H1 (cell line): ENCODE data around the gene SSUH2. TPM values are rescaled to one million over a fixed set of nuclear protein-coding genes. Genes with fewer than 3 reads are reported as not detected.

Source experiments
- CTCF ChIA-PET: fragments of 300-600 bp; sonication (Branson Sonifier 250); formaldehyde crosslinking; loops from one replicate; lab custom pipeline; 2021; ENCODE audit not compliant: partially characterized antibody; lab: Charles Lee
- POLR2A ChIA-PET: fragments of 300-600 bp; sonication (Branson Sonifier 250); formaldehyde crosslinking; loops from one replicate; lab custom pipeline; 2021; ENCODE audit warnings: inconsistent platforms; ENCODE audit not compliant: partially characterized antibody; lab: Charles Lee
- DNase-seq, 2 experiments: peaks; one replicate each; pipeline versions ENCODE4 v3.0.0 to v3.0.0-alpha.2; 2010 to 2022; ENCODE audit warnings: low spot score in 2 of 2, low read depth in 1 of 2, mixed read lengths in 1 of 2
- FAIRE-seq: peaks from 2 replicates; lab custom pipeline; 2011; peaks lifted over from hg19 to GRCh38; lab: Jason Lieb, UNC
- H2AFZ ChIP-seq: 2 replicates; pipeline ENCODE4 v1.8.1; 2012; ENCODE audit warnings: low read length, inconsistent platforms
- H2AK5ac ChIP-seq: 2 replicates; pipeline ENCODE4 v1.6.1; 2013; ENCODE audit warnings: low read depth, low read length
- H2BK120ac ChIP-seq: replicated peaks from 2 replicates; pipeline ENCODE3; 2013; ENCODE audit warnings: low read depth, low read length, inconsistent platforms
- H2BK12ac ChIP-seq: 2 replicates; pipeline ENCODE4 v1.6.1; 2013; ENCODE audit warnings: low read depth, low read length
- H2BK15ac ChIP-seq: 2 replicates; pipeline ENCODE4 v1.6.1; 2013; ENCODE audit warnings: low read length
- H2BK20ac ChIP-seq: 2 replicates; pipeline ENCODE4 v1.6.1; 2013; ENCODE audit warnings: low read length
- H2BK5ac ChIP-seq: 2 replicates; pipeline ENCODE4 v1.6.1; 2013; ENCODE audit warnings: low read depth, low read length
- H3K14ac ChIP-seq: 2 replicates; pipeline ENCODE4 v1.6.1; 2013; ENCODE audit warnings: inconsistent platforms; ENCODE audit not compliant: insufficient read length
- H3K18ac ChIP-seq: 2 replicates; pipeline ENCODE4 v1.6.1; 2013; ENCODE audit warnings: low read length; ENCODE audit errors: extremely low read depth
- H3K23ac ChIP-seq: 2 replicates; pipeline ENCODE4 v1.6.1; 2013; ENCODE audit warnings: inconsistent platforms; ENCODE audit not compliant: insufficient read length
- H3K23me2 ChIP-seq: 2 replicates; pipeline ENCODE4 v1.6.1; 2013; ENCODE audit warnings: low read depth, low read length
- H3K27ac ChIP-seq: 2 replicates; pipeline ENCODE4 v1.6.1; 2011; ENCODE audit warnings: low read depth, low read length, inconsistent platforms
- H3K27me3 ChIP-seq, 4 experiments: replicated peaks in 1 of 4; 1 replicate in 1 of 4; 2 replicates in 3 of 4; pipeline versions ENCODE4 v1.6.1 to v1.8.1; 2011 to 2013; ENCODE audit warnings: low read length in 3 of 4, mild to moderate bottlenecking in 3 of 4, inconsistent platforms in 2 of 4, mixed read lengths in 2 of 4, moderate library complexity in 1 of 4; ENCODE audit not compliant: control insufficient read depth in 3 of 4, insufficient read depth in 3 of 4; ENCODE audit errors: extremely low read depth in 1 of 4
- H3K36me3 ChIP-seq, 4 experiments: 2 replicates each; pipeline versions ENCODE4 v1.6.1 to v1.8.1; 2011 to 2013; ENCODE audit warnings: mild to moderate bottlenecking in 4 of 4, low read length in 3 of 4, moderate library complexity in 2 of 4, control low read depth in 1 of 4, inconsistent platforms in 1 of 4; ENCODE audit not compliant: insufficient read depth in 4 of 4, control insufficient read depth in 2 of 4
- H3K4ac ChIP-seq: replicated peaks from 2 replicates; pipeline ENCODE3; 2013; ENCODE audit warnings: low read length, low read depth, mixed read lengths, inconsistent platforms; ENCODE audit not compliant: insufficient read length
- H3K4me1 ChIP-seq, 4 experiments: replicated peaks in 1 of 4; 1 replicate in 1 of 4; 2 replicates in 3 of 4; pipeline versions ENCODE4 v1.6.1 to v1.8.1; 2011 to 2013; ENCODE audit warnings: low read length in 3 of 4, inconsistent platforms in 2 of 4, mixed read lengths in 1 of 4; ENCODE audit not compliant: insufficient read depth in 4 of 4, control insufficient read depth in 3 of 4
- H3K4me2 ChIP-seq, 2 experiments: 2 replicates each; pipeline versions ENCODE4 v1.6.1 to v1.8.1; 2011 to 2013; ENCODE audit warnings: low read depth in 2 of 2, low read length in 2 of 2, control low read depth in 1 of 2, inconsistent platforms in 1 of 2, mild to moderate bottlenecking in 1 of 2; ENCODE audit not compliant: insufficient read depth in 1 of 2
- H3K4me3 ChIP-seq, 4 experiments: fragments of 200-600, 300-600 bp in 1 of 4; sonication (generic), shearing (Covaris generic), sonication (Bioruptor Twin) in 1 of 4; 2 replicates each; pipeline versions ENCODE4 v1.5.1 to v1.8.1; 2011 to 2016; ENCODE audit warnings: low read length in 4 of 4, low read depth in 3 of 4, control low read depth in 2 of 4, inconsistent platforms in 2 of 4, mild to moderate bottlenecking in 2 of 4, mixed read lengths in 1 of 4, moderate library complexity in 1 of 4; ENCODE audit not compliant: insufficient read depth in 2 of 4; ENCODE audit errors: extremely low read depth in 1 of 4
- H3K56ac ChIP-seq: replicated peaks from 2 replicates; pipeline ENCODE3; 2013; ENCODE audit warnings: low read depth, mild to moderate bottlenecking, mixed read lengths, low read length, inconsistent platforms; ENCODE audit not compliant: insufficient read length
- H3K79me1 ChIP-seq: 2 replicates; pipeline ENCODE4 v1.6.1; 2013; ENCODE audit warnings: low read depth, low read length, control low read depth
- H3K79me2 ChIP-seq, 2 experiments: 2 replicates each; pipeline versions ENCODE4 v1.6.1 to v1.8.1; 2012 to 2013; ENCODE audit warnings: low read length in 2 of 2, mild to moderate bottlenecking in 2 of 2, inconsistent platforms in 1 of 2; ENCODE audit not compliant: insufficient read depth in 2 of 2, control insufficient read depth in 1 of 2
- H3K9ac ChIP-seq, 4 experiments: replicated peaks in 1 of 4; 1 replicate in 1 of 4; 2 replicates in 3 of 4; pipeline versions ENCODE4 v1.6.1 to v1.8.1; 2011 to 2013; ENCODE audit warnings: low read depth in 3 of 4, low read length in 3 of 4, control low read depth in 2 of 4, mild to moderate bottlenecking in 2 of 4, moderate library complexity in 2 of 4, inconsistent platforms in 1 of 4; ENCODE audit errors: extremely low read depth in 1 of 4
- H3K9me3 ChIP-seq, 2 experiments: 2 replicates each; pipeline versions ENCODE4 v1.6.1 to v1.8.1; 2012 to 2013; ENCODE audit warnings: mild to moderate bottlenecking in 2 of 2, moderate library complexity in 2 of 2, control low read depth in 1 of 2, inconsistent platforms in 1 of 2, low read depth in 1 of 2, low read length in 1 of 2, mixed read lengths in 1 of 2; ENCODE audit not compliant: insufficient read depth in 2 of 2
- H4K20me1 ChIP-seq, 2 experiments: replicated peaks in 1 of 2; 2 replicates each; pipeline versions ENCODE3 to v1.8.1; 2011 to 2013; ENCODE audit warnings: inconsistent platforms in 2 of 2, low read length in 2 of 2, mild to moderate bottlenecking in 1 of 2; ENCODE audit not compliant: insufficient read depth in 2 of 2, control insufficient read depth in 1 of 2
- H4K5ac ChIP-seq: 2 replicates; pipeline ENCODE4 v1.6.1; 2013; ENCODE audit warnings: low read length, low read depth, mixed read lengths, inconsistent platforms; ENCODE audit not compliant: insufficient read length
- H4K8ac ChIP-seq: 2 replicates; pipeline ENCODE4 v1.8.0; 2013; ENCODE audit warnings: mild to moderate bottlenecking, moderate library complexity, low read length, inconsistent platforms; ENCODE audit not compliant: insufficient read depth; ENCODE audit errors: extremely low read depth
- H4K91ac ChIP-seq: replicated peaks from 2 replicates; pipeline ENCODE3; 2013; ENCODE audit warnings: low read length, mixed read lengths, inconsistent platforms; ENCODE audit not compliant: insufficient read length
- ATF3 ChIP-seq: IDR thresholded peaks from 2 replicates; pipeline ENCODE4 v1.6.1; 2011; ENCODE audit warnings: low read depth, mild to moderate bottlenecking, low read length; ENCODE audit not compliant: insufficient read depth
- PHF8 ChIP-seq: fragments of 200-600 bp; sonication (generic); conservative IDR thresholded peaks from 2 replicates; pipeline ENCODE4 v1.7.1; 2012; ENCODE audit warnings: low read depth, mild to moderate bottlenecking, inconsistent platforms, low read length, moderate library complexity
- RBBP5 ChIP-seq: IDR thresholded peaks from 2 replicates; pipeline ENCODE4 v1.7.1; 2012; ENCODE audit warnings: low read depth, mild to moderate bottlenecking, inconsistent platforms, low read length, moderate library complexity, borderline replicate concordance
- RFX5 ChIP-seq: IDR thresholded peaks from 2 replicates; pipeline ENCODE4 v1.6.1; 2011; ENCODE audit warnings: low read depth, low read length, improper control_type of control experiment, borderline replicate concordance
- WGBS, 2 experiments: shearing (Covaris generic) in 1 of 2; methylation state at CpG; one replicate each; pipeline versions ENCODE4 v1.1.6 to v1.1.7; 2013 to 2015; ENCODE audit warnings: low lambda C conversion rate in 2 of 2, mixed read lengths in 2 of 2, inconsistent platforms in 1 of 2, low coverage in 1 of 2, missing lambda C conversion rate in 1 of 2; ENCODE audit not compliant: insufficient replicate concordance in 2 of 2, insufficient coverage in 1 of 2, insufficient read length in 1 of 2; ENCODE audit errors: extremely low coverage in 1 of 2, missing lambda C conversion rate in 1 of 2; 5-methylcytosine and 5-hydroxymethylcytosine counted together
- polyA plus RNA-seq, 7 experiments: library from polyadenylated mRNA; depleted of rRNA in 3 of 7; stranded (reverse) in 5 of 7; unstranded in 2 of 7; fragments of >200 nt in 5 of 7; fragments of 200-250 nt in 2 of 7; gene quantifications; 1 replicate in 5 of 7; 2 replicates in 1 of 7; 4 replicates in 1 of 7; pipeline versions ENCODE4 v1.2.1 to v1.2.3, GENCODE V29; 2011 to 2013; ENCODE audit warnings: missing spikeins in 2 of 7, mixed read lengths in 2 of 7
- total RNA-seq: library from RNA; stranded (reverse); fragmentation: NEBNext Ultra II Directional; extraction: Animal tissue kit (Norgen Biotek cat#: 25700); gene quantifications from 2 replicates; pipeline ENCODE4 v1.2.1, GENCODE V29; 2021

SSUH2 gene
- total and polyA plus RNA-seq, 2 of the 8 experiments (the other 6 are each of a cell fraction or from before 2014, with no cell fraction given), result 0.62 to 0.69 TPM

GRCh38 chr3:8579096-8579495 lies 65.5 kb downstream of the SSUH2 start:
- H4K91ac ChIP-seq, result no peak overlapping the region
- H3K56ac ChIP-seq, result no peak overlapping the region
- no peak overlapping the region for H3K4me3 ChIP-seq
- H3K18ac ChIP-seq, result no peak overlapping the region; the same call in 1 of the 2 replicates
- no peaks in the 10 kb centered on the region for H3K9me3 ChIP-seq
- no peaks in the 10 kb centered on the region for H3K79me1 ChIP-seq
- no peak overlapping the region for H2AK5ac ChIP-seq
- ChIA-PET CTCF (interaction anchor here (0.6 kb wide), 1 partner anchor 165 kb away, joined by 4 read pairs; no protein-coding TSS in a partner anchor), POLR2A (no interaction called here)
- no peak overlapping the region for H2BK5ac ChIP-seq
- H3K27ac ChIP-seq, result no peak overlapping the region
- H3K23ac ChIP-seq, result no peak overlapping the region
- H3K14ac ChIP-seq, result no peak overlapping the region
- H3K9ac ChIP-seq, result no peak overlapping the region
- 58% methylated on average over 5 of the region's 5 CpGs; no CpG with 5 or more reads in 1 of the 2 experiments for WGBS, 2 experiments
- DNase-seq (no peak), FAIRE-seq (no peak)
- H2BK12ac ChIP-seq, result no peak overlapping the region
- no peak overlapping the region for H3K4ac ChIP-seq
- H4K20me1 ChIP-seq, result no peaks in the 10 kb centered on the region
- H2AFZ ChIP-seq, result no peak overlapping the region
- H2BK120ac ChIP-seq, result no peak overlapping the region
- H3K79me2 ChIP-seq, result no peaks in the 10 kb centered on the region
- H4K5ac ChIP-seq, result no peak overlapping the region
- no peak overlapping the region for H3K4me2 ChIP-seq
- H2BK15ac ChIP-seq, result no peak overlapping the region
- H2BK20ac ChIP-seq, result no peak overlapping the region
- no peaks in the 10 kb centered on the region for H3K4me1 ChIP-seq
- H3K27me3 ChIP-seq, result no peaks in the 10 kb centered on the region
- no peaks in the 10 kb centered on the region for H3K36me3 ChIP-seq
- TF ChIP-seq RFX5 (no peak), RBBP5 (no peak), ATF3 (no peak), PHF8 (no peak)
- no peaks in the 10 kb centered on the region for H3K23me2 ChIP-seq
- no peak overlapping the region for H4K8ac ChIP-seq
